Peyer's patch (tissue), 4 donors: Measurements from ENCODE around the gene MCF2L.

Experiments used
- POLR2A ChIP-seq, 2 donors: fragments of 450-650 bp; IDR thresholded peaks; one replicate each; pipeline ENCODE4 v1.5.1; 2017; ENCODE audit warnings: antibody characterized with exemption in 2 of 2, mild to moderate bottlenecking in 2 of 2, moderate library complexity in 2 of 2
- TF ChIP-seq, protein P1 (sequence below), 6 experiments: fragments of 450-650 bp in 4 of 6; fragments of 200-600 bp in 2 of 6; sonication (generic) in 1 of 6; IDR thresholded peaks; one replicate each; pipeline ENCODE4 v1.5.1; 2017 to 2019; ENCODE audit warnings: antibody characterized with exemption in 6 of 6, mild to moderate bottlenecking in 3 of 6, moderate library complexity in 1 of 6

DNA sequence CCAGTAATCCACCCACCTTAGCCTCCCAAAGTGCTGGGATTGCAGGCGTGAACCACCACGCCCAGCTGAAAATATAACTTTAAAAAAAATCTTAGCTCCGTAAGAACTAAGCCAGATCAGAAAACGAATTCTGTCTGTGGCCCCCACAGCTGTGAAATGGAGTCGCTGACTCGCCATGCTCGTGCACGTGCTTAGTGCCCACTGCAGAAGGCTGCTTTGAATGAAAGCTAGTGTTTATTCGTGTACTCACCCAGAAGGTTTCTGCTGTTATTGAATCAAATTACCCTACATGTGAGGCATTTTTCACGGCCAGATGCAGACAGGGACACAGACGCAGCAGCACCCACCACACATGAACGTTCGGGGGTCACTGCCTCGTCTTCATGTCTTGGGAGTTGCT, 74.9 kb downstream of the MCF2L start:
- TF ChIP-seq, protein P1, sequence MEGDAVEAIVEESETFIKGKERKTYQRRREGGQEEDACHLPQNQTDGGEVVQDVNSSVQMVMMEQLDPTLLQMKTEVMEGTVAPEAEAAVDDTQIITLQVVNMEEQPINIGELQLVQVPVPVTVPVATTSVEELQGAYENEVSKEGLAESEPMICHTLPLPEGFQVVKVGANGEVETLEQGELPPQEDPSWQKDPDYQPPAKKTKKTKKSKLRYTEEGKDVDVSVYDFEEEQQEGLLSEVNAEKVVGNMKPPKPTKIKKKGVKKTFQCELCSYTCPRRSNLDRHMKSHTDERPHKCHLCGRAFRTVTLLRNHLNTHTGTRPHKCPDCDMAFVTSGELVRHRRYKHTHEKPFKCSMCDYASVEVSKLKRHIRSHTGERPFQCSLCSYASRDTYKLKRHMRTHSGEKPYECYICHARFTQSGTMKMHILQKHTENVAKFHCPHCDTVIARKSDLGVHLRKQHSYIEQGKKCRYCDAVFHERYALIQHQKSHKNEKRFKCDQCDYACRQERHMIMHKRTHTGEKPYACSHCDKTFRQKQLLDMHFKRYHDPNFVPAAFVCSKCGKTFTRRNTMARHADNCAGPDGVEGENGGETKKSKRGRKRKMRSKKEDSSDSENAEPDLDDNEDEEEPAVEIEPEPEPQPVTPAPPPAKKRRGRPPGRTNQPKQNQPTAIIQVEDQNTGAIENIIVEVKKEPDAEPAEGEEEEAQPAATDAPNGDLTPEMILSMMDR (IDR thresholded peaks at IDR 0.05), result no peak
- no peak for TF ChIP-seq POLR2A (IDR thresholded peaks at IDR 0.05)
